ENCODE results near the gene SUFU.

SUFU gene

GRCh38 chr10:102565793-102566192 is 62.0 kb downstream of the SUFU start:
- H3K4me2 ChIP-seq = no peak overlapping the region
- H3K4me3 ChIP-seq (IDR thresholded peaks at IDR 0.05; ENCODE audit: insufficient read depth, low read depth, low read length) = no peak overlapping the region
- H4K20me1 ChIP-seq (ENCODE audit: insufficient read depth) = no peaks in the 10 kb centered on the region
- peaks cover 23% of the 10 kb centered on the region for H3K4me1 ChIP-seq (ENCODE audit: low read depth, poor library complexity, severe bottlenecking)
- no peaks in the 10 kb centered on the region for H3K36me3 ChIP-seq (ENCODE audit: insufficient read depth)
- TF ChIP-seq, protein P1, sequence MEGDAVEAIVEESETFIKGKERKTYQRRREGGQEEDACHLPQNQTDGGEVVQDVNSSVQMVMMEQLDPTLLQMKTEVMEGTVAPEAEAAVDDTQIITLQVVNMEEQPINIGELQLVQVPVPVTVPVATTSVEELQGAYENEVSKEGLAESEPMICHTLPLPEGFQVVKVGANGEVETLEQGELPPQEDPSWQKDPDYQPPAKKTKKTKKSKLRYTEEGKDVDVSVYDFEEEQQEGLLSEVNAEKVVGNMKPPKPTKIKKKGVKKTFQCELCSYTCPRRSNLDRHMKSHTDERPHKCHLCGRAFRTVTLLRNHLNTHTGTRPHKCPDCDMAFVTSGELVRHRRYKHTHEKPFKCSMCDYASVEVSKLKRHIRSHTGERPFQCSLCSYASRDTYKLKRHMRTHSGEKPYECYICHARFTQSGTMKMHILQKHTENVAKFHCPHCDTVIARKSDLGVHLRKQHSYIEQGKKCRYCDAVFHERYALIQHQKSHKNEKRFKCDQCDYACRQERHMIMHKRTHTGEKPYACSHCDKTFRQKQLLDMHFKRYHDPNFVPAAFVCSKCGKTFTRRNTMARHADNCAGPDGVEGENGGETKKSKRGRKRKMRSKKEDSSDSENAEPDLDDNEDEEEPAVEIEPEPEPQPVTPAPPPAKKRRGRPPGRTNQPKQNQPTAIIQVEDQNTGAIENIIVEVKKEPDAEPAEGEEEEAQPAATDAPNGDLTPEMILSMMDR (conservative IDR thresholded peaks at IDR 0.05; ENCODE audit: low read depth, low read length) = no peak
- H3K9ac ChIP-seq = no peak overlapping the region
- no peak overlapping the region for H3K27ac ChIP-seq
- H3K79me2 ChIP-seq (ENCODE audit: insufficient read depth, low read depth) = no peaks in the 10 kb centered on the region
- H2AFZ ChIP-seq (ENCODE audit: low read depth) = no peak overlapping the region
- no peaks in the 10 kb centered on the region for H3K27me3 ChIP-seq (ENCODE audit: insufficient read depth, low read depth)

- H3K4me3 ChIP-seq (IDR thresholded peaks at IDR 0.05; ENCODE audit: insufficient read depth, low read depth, low read length) = no peak overlapping the region
- no peak overlapping the region for H2AFZ ChIP-seq (ENCODE audit: low read depth)
- H3K79me2 ChIP-seq (ENCODE audit: insufficient read depth, low read depth) = no peaks in the 10 kb centered on the region
- no peak overlapping the region for H3K9ac ChIP-seq
- no peaks in the 10 kb centered on the region for H4K20me1 ChIP-seq (ENCODE audit: insufficient read depth)
- H3K27ac ChIP-seq = no peak overlapping the region
- H3K36me3 ChIP-seq (ENCODE audit: insufficient read depth) = no peaks in the 10 kb centered on the region
- no peaks in the 10 kb centered on the region for H3K27me3 ChIP-seq (ENCODE audit: insufficient read depth, low read depth)
- H3K4me2 ChIP-seq = no peak overlapping the region
- TF ChIP-seq, protein P1 (conservative IDR thresholded peaks at IDR 0.05; ENCODE audit: low read depth, low read length) = no peak
- no peaks in the 10 kb centered on the region for H3K4me1 ChIP-seq (ENCODE audit: low read depth, poor library complexity, severe bottlenecking)
Observed at GRCh38 chr10:102578782-102579181, 75.0 kb downstream of the SUFU start.

DNA sequence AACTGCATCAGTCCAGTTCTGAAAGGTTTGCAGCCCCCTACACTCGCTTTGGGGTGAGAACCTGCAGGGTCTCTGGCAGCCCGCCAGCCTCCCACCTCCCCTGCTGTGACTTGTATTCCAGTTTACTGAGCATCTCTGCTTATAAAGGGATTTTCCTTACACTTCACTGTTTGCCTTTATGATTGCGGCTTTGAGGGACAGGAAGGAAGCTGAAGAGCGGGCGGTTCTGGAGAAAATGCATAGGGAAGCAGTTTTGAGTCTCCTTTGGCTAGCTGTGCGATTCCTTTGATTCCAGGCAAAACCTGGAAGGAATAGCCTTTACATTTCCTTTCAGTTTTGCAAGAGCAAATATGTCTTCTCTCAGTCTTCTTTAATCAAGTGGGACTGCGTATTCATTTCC is 75.6 kb downstream of the SUFU start:
- Histone ChIP-seq H3K27ac (no peak overlapping the region), H4K20me1 (ENCODE audit: insufficient read depth) (no peaks in the 10 kb centered on the region), H3K4me1 (ENCODE audit: low read depth, poor library complexity, severe bottlenecking) (no peaks in the 10 kb centered on the region), H3K27me3 (ENCODE audit: insufficient read depth, low read depth) (no peaks in the 10 kb centered on the region), H3K4me2 (no peak overlapping the region), H3K4me3 (IDR thresholded peaks at IDR 0.05; ENCODE audit: insufficient read depth, low read depth, low read length) (no peak overlapping the region), H3K36me3 (ENCODE audit: insufficient read depth) (no peaks in the 10 kb centered on the region), H3K79me2 (ENCODE audit: insufficient read depth, low read depth) (no peaks in the 10 kb centered on the region), H3K9ac (no peak overlapping the region), H2AFZ (ENCODE audit: low read depth) (no peak overlapping the region)
- TF ChIP-seq, protein P1 (conservative IDR thresholded peaks at IDR 0.05; ENCODE audit: low read depth, low read length) = no peak

DNA sequence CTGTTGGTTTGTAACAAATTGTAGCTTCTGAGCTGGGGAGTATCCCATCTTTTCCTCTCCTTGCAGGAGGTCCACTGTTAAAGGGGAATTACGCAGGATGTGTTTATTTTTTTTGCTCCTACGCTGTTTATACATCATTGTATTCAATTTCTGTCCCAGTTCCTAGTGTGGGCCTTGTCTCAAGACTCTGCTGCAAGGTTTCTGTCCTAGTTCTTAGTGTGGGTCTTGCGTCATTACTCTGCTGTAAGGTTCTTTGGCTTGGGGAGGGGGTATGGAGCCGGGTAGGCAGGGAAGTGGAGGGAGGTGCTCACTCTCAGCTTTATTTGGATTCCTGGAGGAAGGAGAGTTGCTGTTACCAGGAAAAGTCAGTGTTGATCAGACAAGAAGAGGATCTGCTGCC is 76.5 kb downstream of the SUFU start:
- H4K20me1 ChIP-seq (ENCODE audit: insufficient read depth) = no peaks in the 10 kb centered on the region
- H3K4me1 ChIP-seq (ENCODE audit: low read depth, poor library complexity, severe bottlenecking) = no peaks in the 10 kb centered on the region
- H2AFZ ChIP-seq (ENCODE audit: low read depth) = no peak overlapping the region
- no peaks in the 10 kb centered on the region for H3K79me2 ChIP-seq (ENCODE audit: insufficient read depth, low read depth)
- H3K27ac ChIP-seq = no peak overlapping the region
- TF ChIP-seq, protein P1 (conservative IDR thresholded peaks at IDR 0.05; ENCODE audit: low read depth, low read length) = no peak
- no peaks in the 10 kb centered on the region for H3K36me3 ChIP-seq (ENCODE audit: insufficient read depth)
- H3K27me3 ChIP-seq (ENCODE audit: insufficient read depth, low read depth) = no peaks in the 10 kb centered on the region
- H3K4me3 ChIP-seq (IDR thresholded peaks at IDR 0.05; ENCODE audit: insufficient read depth, low read depth, low read length) = no peak overlapping the region
- no peak overlapping the region for H3K4me2 ChIP-seq
- H3K9ac ChIP-seq = no peak overlapping the region
